HL-60 (cell line): ENCODE measurements around the gene KCNQ5.
A peak's percentile ranks its signal among the peaks of the same experiment; 100 is the strongest.

Source experiments
- CTCF ChIP-seq: IDR thresholded peaks from one replicate; pipeline ENCODE4 v1.5.1; 2011; ENCODE audit warnings: low read length, control low read depth, inconsistent platforms; ENCODE audit not compliant: insufficient read depth
- GABPA ChIP-seq: IDR thresholded peaks from 2 replicates; pipeline ENCODE4 v1.6.1; 2012; ENCODE audit warnings: low read depth
- POLR2AphosphoS5 ChIP-seq: IDR thresholded peaks from 2 replicates; pipeline ENCODE4 v1.6.1; 2012; ENCODE audit warnings: low read depth
- REST ChIP-seq: IDR thresholded peaks from 2 replicates; pipeline ENCODE4 v1.6.1; 2012; ENCODE audit warnings: low read depth; ENCODE audit not compliant: insufficient replicate concordance
- SPI1 ChIP-seq: IDR thresholded peaks from 2 replicates; pipeline ENCODE4 v1.6.1; 2012; ENCODE audit warnings: low read depth, mild to moderate bottlenecking, borderline replicate concordance

GRCh38 chr6:73180763-73181619 is 559.1 kb downstream of the KCNQ5 start:
- TF ChIP-seq POLR2AphosphoS5 = no peak
- TF ChIP-seq CTCF = peak; percentile 83
- TF ChIP-seq GABPA = no peak
- TF ChIP-seq REST = no peak
- TF ChIP-seq SPI1 = no peak
